Neural progenitor cell (in vitro differentiated cells): ENCODE results near the gene WWOX.

ENCODE experiments used
- CTCF ChIP-seq: fragments of 200-600 bp; sonication (generic); IDR thresholded peaks from 2 replicates; pipeline ENCODE4 v1.5.1; 2017; ENCODE audit warnings: antibody characterized with exemption, mild to moderate bottlenecking
- EZH2 ChIP-seq: fragments of 200-600 bp; sonication (generic); IDR thresholded peaks from 2 replicates; pipeline ENCODE4 v1.6.1; 2017; ENCODE audit warnings: antibody characterized with exemption, mild to moderate bottlenecking, moderate library complexity
- EZH2phosphoT487 ChIP-seq: fragments of 200-600 bp; sonication (generic); IDR thresholded peaks from 2 replicates; pipeline ENCODE4 v1.6.1; 2017; ENCODE audit warnings: antibody characterized with exemption

- TF ChIP-seq EZH2phosphoT487 (no peak), CTCF (no peak), EZH2 (no peak)
These were observed 688.8 kb downstream of the WWOX start for GRCh38 chr16:78788276-78788675.
